Measurements from ENCODE around the gene ABL1. TPM values are rescaled to one million over a fixed set of nuclear protein-coding genes. Genes with fewer than 3 reads are reported as not detected.

Gene ABL1
- total RNA-seq, 1 experiment from 2014 or later: 83.6 TPM

- H3K27ac Mint-ChIP-seq: peak overlapping the region in 2 of 3 experiments; percentile 5 to 85; a peak in 3 of 7 replicates
- no peak overlapping the region for H4K5ac ChIP-seq (ENCODE audit: insufficient read length, low read depth, low read length)
- peaks cover 29 to 41% of the 10 kb centered on the region in 2 experiments for H3K4me1 Mint-ChIP-seq
- H3K9me3 Mint-ChIP-seq: peaks cover 0 to 2% of the 10 kb centered on the region in 2 experiments; a peak in 1 of 5 replicates
- peaks cover 12% of the 10 kb centered on the region; the same call in 1 of the 2 replicates for H3K4me1 ChIP-seq (ENCODE audit: insufficient read depth, low read length)
- H2AFZ ChIP-seq (ENCODE audit: low read length): no peak overlapping the region
- H2BK120ac ChIP-seq (ENCODE audit: low read depth, low read length, poor library complexity, severe bottlenecking): no peak overlapping the region
- WGBS (ENCODE audit: extremely low coverage, insufficient read length, low lambda C conversion rate): no CpG with 5 or more reads among the region's 5 CpGs
- no peaks in the 10 kb centered on the region for H3K27me3 ChIP-seq (ENCODE audit: insufficient read depth, low read length)
- H3K79me1 ChIP-seq (ENCODE audit: insufficient read depth, low read depth, low read length, poor library complexity, severe bottlenecking): no peaks in the 10 kb centered on the region
- no peak overlapping the region for H3K4me2 ChIP-seq (ENCODE audit: insufficient read depth, insufficient read length, low read length)
- H3K9ac ChIP-seq (ENCODE audit: extremely low read depth, insufficient read length, low read length): no peak overlapping the region
- H4K91ac ChIP-seq (ENCODE audit: insufficient read length, low read depth, low read length): no peak overlapping the region
- H4K20me1 ChIP-seq (ENCODE audit: control insufficient read depth, insufficient read depth, insufficient read length): no peaks in the 10 kb centered on the region
- H3K36me3 Mint-ChIP-seq (ENCODE audit: insufficient read depth in 1 of 3, low read depth in 3 of 3): peaks cover 0 to 5% (median 2%) of the 10 kb centered on the region in 3 experiments; a peak in 4 of 7 replicates
- no peak overlapping the region for H2BK15ac ChIP-seq (ENCODE audit: low read depth, low read length)
- no peak overlapping the region for H3T11ph ChIP-seq (ENCODE audit: low read length)
- DNase-seq: no peak
- H3K18ac ChIP-seq (ENCODE audit: insufficient read length, low read depth, low read length): no peak overlapping the region
- no peak overlapping the region for H3K4me3 Mint-ChIP-seq
- no peaks in the 10 kb centered on the region for H3K23me2 ChIP-seq (ENCODE audit: insufficient read length, low read depth, low read length, poor library complexity, severe bottlenecking)
- H3K4ac ChIP-seq (ENCODE audit: low read depth, low read length): no peak overlapping the region
- no peak overlapping the region for H3K14ac ChIP-seq (ENCODE audit: insufficient read depth, low read length)
- H3K27ac ChIP-seq (ENCODE audit: insufficient read length, low read depth, low read length): no peak overlapping the region
- H3K27me3 Mint-ChIP-seq (ENCODE audit: low read depth): no peaks in the 10 kb centered on the region
- no peak overlapping the region for H2BK20ac ChIP-seq (ENCODE audit: low read depth, low read length, poor library complexity, severe bottlenecking)
- no peak overlapping the region for H4K8ac ChIP-seq (replicated peaks; ENCODE audit: insufficient read length, low read depth, low read length)
- H2BK12ac ChIP-seq (ENCODE audit: insufficient read length, low read depth, low read length): no peak overlapping the region
- no peak overlapping the region for H2BK5ac ChIP-seq (ENCODE audit: insufficient read length, low read length)
- no peaks in the 10 kb centered on the region for H3K9me3 ChIP-seq (ENCODE audit: control insufficient read depth, low read depth, low read length)
- TF ChIP-seq, protein P1, sequence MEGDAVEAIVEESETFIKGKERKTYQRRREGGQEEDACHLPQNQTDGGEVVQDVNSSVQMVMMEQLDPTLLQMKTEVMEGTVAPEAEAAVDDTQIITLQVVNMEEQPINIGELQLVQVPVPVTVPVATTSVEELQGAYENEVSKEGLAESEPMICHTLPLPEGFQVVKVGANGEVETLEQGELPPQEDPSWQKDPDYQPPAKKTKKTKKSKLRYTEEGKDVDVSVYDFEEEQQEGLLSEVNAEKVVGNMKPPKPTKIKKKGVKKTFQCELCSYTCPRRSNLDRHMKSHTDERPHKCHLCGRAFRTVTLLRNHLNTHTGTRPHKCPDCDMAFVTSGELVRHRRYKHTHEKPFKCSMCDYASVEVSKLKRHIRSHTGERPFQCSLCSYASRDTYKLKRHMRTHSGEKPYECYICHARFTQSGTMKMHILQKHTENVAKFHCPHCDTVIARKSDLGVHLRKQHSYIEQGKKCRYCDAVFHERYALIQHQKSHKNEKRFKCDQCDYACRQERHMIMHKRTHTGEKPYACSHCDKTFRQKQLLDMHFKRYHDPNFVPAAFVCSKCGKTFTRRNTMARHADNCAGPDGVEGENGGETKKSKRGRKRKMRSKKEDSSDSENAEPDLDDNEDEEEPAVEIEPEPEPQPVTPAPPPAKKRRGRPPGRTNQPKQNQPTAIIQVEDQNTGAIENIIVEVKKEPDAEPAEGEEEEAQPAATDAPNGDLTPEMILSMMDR (conservative IDR thresholded peaks at IDR 0.05): no peak
- no peak overlapping the region for H3K56ac ChIP-seq (ENCODE audit: insufficient read length, low read depth, low read length)
- no peak overlapping the region for H3K23ac ChIP-seq (ENCODE audit: insufficient read length, low read depth, low read length)
- no peak overlapping the region for H2AK5ac ChIP-seq (ENCODE audit: insufficient read length, low read length)
- peaks cover 2% of the 10 kb centered on the region; the same call in 1 of the 2 replicates for H3K79me2 ChIP-seq (ENCODE audit: insufficient read depth, low read length)
Measured at GRCh38 chr9:130820135-130820738, 14.8 kb upstream of the ABL1 start.
